DND-41 (cell line): ENCODE data around the gene CYB5B.
"Not testable (repeated sequence)": the region's sequence is repeated elsewhere in the genome, so short reads cannot be mapped to it uniquely, and the experiment has no call there.

Source experiments
- EZH2 ChIP-seq: IDR thresholded peaks from 3 replicates; pipeline ENCODE4 v1.6.1; 2012; ENCODE audit warnings: borderline replicate concordance, low read depth, mild to moderate bottlenecking, moderate library complexity, low read length, inconsistent platforms; ENCODE audit not compliant: severe bottlenecking
- TF ChIP-seq, protein P1 (sequence below): IDR thresholded peaks from 2 replicates; pipeline ENCODE4 v1.5.1; 2012; ENCODE audit warnings: borderline replicate concordance, low read length, moderate library complexity, mild to moderate bottlenecking; ENCODE audit not compliant: poor library complexity, severe bottlenecking; ENCODE audit errors: extremely low read depth

DNA sequence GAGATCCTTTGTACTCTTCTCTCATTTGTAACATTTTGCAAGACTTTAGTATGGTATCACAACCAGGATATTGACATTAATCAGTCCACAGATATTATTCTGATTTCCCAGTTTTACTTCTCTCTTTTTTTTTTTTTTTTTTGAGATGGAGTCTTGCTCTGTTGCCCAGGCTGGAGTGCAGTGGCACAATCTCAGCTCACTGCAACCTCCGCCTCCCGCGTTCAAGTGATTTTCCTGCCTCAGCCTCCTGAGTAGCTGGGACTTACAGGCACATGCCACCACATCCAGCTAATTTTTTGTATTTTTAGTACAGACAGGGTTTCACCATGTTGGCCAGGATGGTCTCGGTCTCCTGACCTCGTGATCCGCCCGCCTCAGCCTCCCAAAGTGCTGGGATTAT is 16.6 kb downstream of the CYB5B start:
- TF ChIP-seq, protein P1, sequence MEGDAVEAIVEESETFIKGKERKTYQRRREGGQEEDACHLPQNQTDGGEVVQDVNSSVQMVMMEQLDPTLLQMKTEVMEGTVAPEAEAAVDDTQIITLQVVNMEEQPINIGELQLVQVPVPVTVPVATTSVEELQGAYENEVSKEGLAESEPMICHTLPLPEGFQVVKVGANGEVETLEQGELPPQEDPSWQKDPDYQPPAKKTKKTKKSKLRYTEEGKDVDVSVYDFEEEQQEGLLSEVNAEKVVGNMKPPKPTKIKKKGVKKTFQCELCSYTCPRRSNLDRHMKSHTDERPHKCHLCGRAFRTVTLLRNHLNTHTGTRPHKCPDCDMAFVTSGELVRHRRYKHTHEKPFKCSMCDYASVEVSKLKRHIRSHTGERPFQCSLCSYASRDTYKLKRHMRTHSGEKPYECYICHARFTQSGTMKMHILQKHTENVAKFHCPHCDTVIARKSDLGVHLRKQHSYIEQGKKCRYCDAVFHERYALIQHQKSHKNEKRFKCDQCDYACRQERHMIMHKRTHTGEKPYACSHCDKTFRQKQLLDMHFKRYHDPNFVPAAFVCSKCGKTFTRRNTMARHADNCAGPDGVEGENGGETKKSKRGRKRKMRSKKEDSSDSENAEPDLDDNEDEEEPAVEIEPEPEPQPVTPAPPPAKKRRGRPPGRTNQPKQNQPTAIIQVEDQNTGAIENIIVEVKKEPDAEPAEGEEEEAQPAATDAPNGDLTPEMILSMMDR = not testable (repeated sequence)
- TF ChIP-seq EZH2 = not testable (repeated sequence)
